OCI-LY7 (cell line): ENCODE results near the gene GRID2. TPM values are rescaled to one million over a fixed set of nuclear protein-coding genes. Genes with fewer than 3 reads are reported as not detected.

Experiments
- BruUV-seq: library from RNA; stranded (reverse); fragments of 400-500 nt; replicated peaks from 2 replicates; lab custom pipeline; 2021; lab: Mats Ljungman, UMichigan
- CTCF ChIA-PET: fragments of 300-600 bp; sonication (Branson Sonifier 250); formaldehyde crosslinking; loops from one replicate; lab custom pipeline; 2022; ENCODE audit warnings: antibody characterized with exemption; ENCODE audit not compliant: unreplicated experiment; lab: Charles Lee
- POLR2A ChIA-PET: fragments of 300-600 bp; sonication (Branson Sonifier 250); formaldehyde crosslinking; loops from one replicate; lab custom pipeline; 2022; ENCODE audit warnings: antibody characterized with exemption; lab: Charles Lee
- DNase-seq: peaks from one replicate; pipeline ENCODE4 v3.0.0-alpha.2; 2015; ENCODE audit warnings: low spot score
- H2AFZ ChIP-seq: fragments of 200-600 bp; sonication (generic), shearing (Covaris generic); 2 replicates; pipeline ENCODE4 v1.6.1; 2014; ENCODE audit warnings: mild to moderate bottlenecking, antibody characterized with exemption, low read length, moderate library complexity
- H3K27ac ChIP-seq: fragments of 200-600 bp; sonication (generic); 2 replicates; pipeline ENCODE4 v1.5.1; 2014; ENCODE audit warnings: mixed run types, low read depth, mild to moderate bottlenecking, moderate library complexity, low read length, inconsistent platforms; ENCODE audit not compliant: poor library complexity, severe bottlenecking
- H3K36me3 ChIP-seq: fragments of 200-600 bp; sonication (generic); 2 replicates; pipeline ENCODE4 v1.6.1; 2014; ENCODE audit warnings: mild to moderate bottlenecking, antibody characterized with exemption, low read length, moderate library complexity, mixed read lengths; ENCODE audit not compliant: insufficient read depth
- H3K4me1 ChIP-seq: fragments of 200-600 bp; sonication (generic); 2 replicates; pipeline ENCODE4 v1.5.1; 2014; ENCODE audit warnings: mild to moderate bottlenecking, low read length; ENCODE audit not compliant: insufficient read depth, poor library complexity, severe bottlenecking
- H3K4me2 ChIP-seq: fragments of 200-600 bp; sonication (generic); 2 replicates; pipeline ENCODE4 v1.6.1; 2014; ENCODE audit warnings: mild to moderate bottlenecking, low read length
- H3K4me3 ChIP-seq: fragments of 200-600 bp; sonication (generic); 2 replicates; pipeline ENCODE4 v1.5.1; 2014; ENCODE audit warnings: mild to moderate bottlenecking, low read depth, low read length; ENCODE audit not compliant: poor library complexity, severe bottlenecking
- H3K79me2 ChIP-seq: fragments of 200-600 bp; sonication (generic); 2 replicates; pipeline ENCODE4 v1.6.1; 2016; ENCODE audit warnings: low read depth, mild to moderate bottlenecking, low read length, moderate library complexity, mixed read lengths; ENCODE audit not compliant: insufficient read depth
- H3K9me2 ChIP-seq: fragments of 200-600 bp; sonication (generic); 2 replicates; pipeline ENCODE4 v1.6.1; 2016; ENCODE audit warnings: mild to moderate bottlenecking, low read length, mixed read lengths; ENCODE audit not compliant: insufficient read depth
- H3K9me3 ChIP-seq: fragments of 200-600 bp; sonication (generic); 2 replicates; pipeline ENCODE4 v1.6.1; 2014; ENCODE audit warnings: mild to moderate bottlenecking, mixed run types, low read length, mixed read lengths
- H4K20me1 ChIP-seq: fragments of 200-600 bp; sonication (generic); 2 replicates; pipeline ENCODE4 v1.6.1; 2014; ENCODE audit warnings: mild to moderate bottlenecking, antibody characterized with exemption, low read length, moderate library complexity, mixed read lengths; ENCODE audit not compliant: insufficient read depth
- EZH2phosphoT487 ChIP-seq: fragments of 200-600 bp; sonication (generic); IDR thresholded peaks from 2 replicates; pipeline ENCODE4 v1.6.1; 2018; ENCODE audit warnings: low read depth, borderline replicate concordance, mild to moderate bottlenecking, mixed run types, antibody characterized with exemption, low read length, moderate library complexity, mixed read lengths
- intact Hi-C: fragments of 100-400 bp; cut with micrococcal nuclease; formaldehyde crosslinking; loops from one replicate; pipeline ENCODE4 v1.10.0; 2022; ENCODE audit not compliant: unreplicated experiment
- total RNA-seq, 2 experiments: library from RNA; depleted of rRNA in 1 of 2; stranded (reverse); fragments of >200 nt in 1 of 2; shearing (Covaris generic) in 1 of 2; gene quantifications; 2 replicates each; pipeline ENCODE4 v1.2.3, GENCODE V29; 2014 to 2022
- TF ChIP-seq, protein P1 (sequence below): fragments of 200-600 bp; sonication (generic); conservative IDR thresholded peaks from 2 replicates; pipeline ENCODE4 v1.5.1; 2014; ENCODE audit warnings: mild to moderate bottlenecking, antibody characterized with exemption, low read length, moderate library complexity, mixed read lengths

Gene GRID2
- total RNA-seq, 2 experiments from 2014 or later, result not detected

DNA sequence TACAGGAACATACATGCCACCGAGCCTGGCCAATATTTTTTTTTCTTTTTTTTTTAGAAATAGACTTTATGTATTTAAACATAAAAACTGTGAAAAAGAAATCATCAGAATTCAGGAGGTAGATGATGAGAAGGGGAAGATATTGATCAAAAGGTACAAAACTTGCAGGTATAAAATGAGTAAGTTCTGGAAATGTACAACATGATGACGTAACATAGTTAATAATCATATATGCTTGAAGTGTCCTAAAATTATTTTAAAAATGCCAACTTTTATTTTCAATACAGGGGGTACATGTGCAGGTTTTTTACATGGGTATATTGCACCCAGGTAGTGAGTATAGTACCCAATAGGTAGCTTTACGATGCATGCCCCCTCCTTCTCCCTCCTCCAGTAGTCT lies 337.6 kb downstream of the GRID2 start:
- TF ChIP-seq, protein P1, sequence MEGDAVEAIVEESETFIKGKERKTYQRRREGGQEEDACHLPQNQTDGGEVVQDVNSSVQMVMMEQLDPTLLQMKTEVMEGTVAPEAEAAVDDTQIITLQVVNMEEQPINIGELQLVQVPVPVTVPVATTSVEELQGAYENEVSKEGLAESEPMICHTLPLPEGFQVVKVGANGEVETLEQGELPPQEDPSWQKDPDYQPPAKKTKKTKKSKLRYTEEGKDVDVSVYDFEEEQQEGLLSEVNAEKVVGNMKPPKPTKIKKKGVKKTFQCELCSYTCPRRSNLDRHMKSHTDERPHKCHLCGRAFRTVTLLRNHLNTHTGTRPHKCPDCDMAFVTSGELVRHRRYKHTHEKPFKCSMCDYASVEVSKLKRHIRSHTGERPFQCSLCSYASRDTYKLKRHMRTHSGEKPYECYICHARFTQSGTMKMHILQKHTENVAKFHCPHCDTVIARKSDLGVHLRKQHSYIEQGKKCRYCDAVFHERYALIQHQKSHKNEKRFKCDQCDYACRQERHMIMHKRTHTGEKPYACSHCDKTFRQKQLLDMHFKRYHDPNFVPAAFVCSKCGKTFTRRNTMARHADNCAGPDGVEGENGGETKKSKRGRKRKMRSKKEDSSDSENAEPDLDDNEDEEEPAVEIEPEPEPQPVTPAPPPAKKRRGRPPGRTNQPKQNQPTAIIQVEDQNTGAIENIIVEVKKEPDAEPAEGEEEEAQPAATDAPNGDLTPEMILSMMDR, result no peak
- TF ChIP-seq EZH2phosphoT487, result no peak
- intact Hi-C loops, result no loop called here
- no peak overlapping the region for H3K4me3 ChIP-seq
- no peak overlapping the region for H3K4me2 ChIP-seq
- ChIA-PET CTCF (no interaction called here), POLR2A (interaction anchor here (0.5 kb wide), 1 partner anchor 42 kb away, joined by 3 read pairs; no protein-coding TSS in a partner anchor)
- H4K20me1 ChIP-seq, result no peaks in the 10 kb centered on the region
- H3K27ac ChIP-seq, result no peak overlapping the region
- H3K4me1 ChIP-seq, result no peaks in the 10 kb centered on the region
- BruUV-seq, result no TSS peak
- H3K36me3 ChIP-seq, result no peaks in the 10 kb centered on the region
- no peaks in the 10 kb centered on the region for H3K9me2 ChIP-seq
- H3K79me2 ChIP-seq, result no peaks in the 10 kb centered on the region
- no peaks in the 10 kb centered on the region for H3K9me3 ChIP-seq
- DNase-seq, result no peak
- no peak overlapping the region for H2AFZ ChIP-seq

DNA sequence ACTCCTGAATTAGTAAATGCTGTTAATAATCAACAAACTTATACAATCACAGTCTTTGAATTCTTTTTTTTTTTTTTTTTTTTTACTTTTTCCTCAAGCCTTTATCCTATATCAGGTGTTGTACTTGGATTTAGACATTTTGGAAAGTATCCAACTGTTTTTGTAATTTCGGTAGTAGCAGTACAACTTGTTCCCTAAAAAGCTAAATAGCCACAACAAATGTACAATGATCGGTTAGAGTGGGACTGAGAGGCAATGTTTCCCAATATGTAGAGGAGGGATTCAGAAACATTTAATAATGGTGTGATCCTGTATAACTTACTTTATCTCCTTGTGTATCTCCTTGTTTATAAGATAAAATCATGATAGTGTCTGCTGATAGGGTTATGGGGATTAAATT lies 343.1 kb downstream of the GRID2 start:
- TF ChIP-seq, protein P1, result no peak
- no peak for TF ChIP-seq EZH2phosphoT487
- Histone ChIP-seq H3K4me3 (no peak overlapping the region), H3K9me2 (no peaks in the 10 kb centered on the region), H3K4me1 (no peaks in the 10 kb centered on the region), H2AFZ (no peak overlapping the region), H3K27ac (no peak overlapping the region), H3K4me2 (no peak overlapping the region), H3K79me2 (no peaks in the 10 kb centered on the region), H3K36me3 (no peaks in the 10 kb centered on the region), H4K20me1 (no peaks in the 10 kb centered on the region), H3K9me3 (no peaks in the 10 kb centered on the region)
- no peak for DNase-seq
- ChIA-PET CTCF (no interaction called here), POLR2A (no interaction called here)
- intact Hi-C loops, result no loop called here
- no TSS peak for BruUV-seq

- BruUV-seq, result no TSS peak
- H3K4me1 ChIP-seq, result no peaks in the 10 kb centered on the region
- no peak overlapping the region for H3K27ac ChIP-seq
- H3K79me2 ChIP-seq, result no peaks in the 10 kb centered on the region
- H3K9me2 ChIP-seq, result no peaks in the 10 kb centered on the region
- no peak overlapping the region for H3K4me2 ChIP-seq
- intact Hi-C loops, result no loop called here
- no peaks in the 10 kb centered on the region for H3K9me3 ChIP-seq
- no peaks in the 10 kb centered on the region for H3K36me3 ChIP-seq
- TF ChIP-seq EZH2phosphoT487, result no peak
- TF ChIP-seq, protein P1, result no peak
- H3K4me3 ChIP-seq, result no peak overlapping the region
- H4K20me1 ChIP-seq, result no peaks in the 10 kb centered on the region
- DNase-seq, result no peak
- POLR2A ChIA-PET, result no interaction called here
- CTCF ChIA-PET, result no interaction called here
- H2AFZ ChIP-seq, result no peak overlapping the region
Measured at GRCh38 chr4:92651536-92651935, 347.8 kb downstream of the GRID2 start.
